Measurements from ENCODE around the gene AIFM1.

The AIFM1 gene

DNA sequence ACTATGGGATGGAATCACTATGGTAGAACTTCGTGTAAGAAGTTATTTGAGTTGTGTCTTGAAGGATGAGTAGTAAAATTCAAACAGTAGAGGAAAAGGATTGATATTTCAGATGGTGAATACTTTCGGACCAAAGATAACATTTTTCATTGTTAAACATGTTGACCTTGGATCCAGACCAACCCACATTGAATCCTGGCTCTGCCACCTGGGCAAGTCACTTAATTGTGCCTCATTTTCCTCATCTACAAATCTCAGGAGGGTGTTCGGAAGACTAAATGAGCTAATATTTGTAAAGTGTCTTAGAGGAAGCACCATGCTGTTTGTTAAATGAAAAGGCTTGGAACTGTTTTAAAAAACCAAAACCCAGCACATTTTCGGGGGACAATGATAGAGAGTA is 1.4 kb upstream of the AIFM1 start:
- DNase-seq = no peak

DNA sequence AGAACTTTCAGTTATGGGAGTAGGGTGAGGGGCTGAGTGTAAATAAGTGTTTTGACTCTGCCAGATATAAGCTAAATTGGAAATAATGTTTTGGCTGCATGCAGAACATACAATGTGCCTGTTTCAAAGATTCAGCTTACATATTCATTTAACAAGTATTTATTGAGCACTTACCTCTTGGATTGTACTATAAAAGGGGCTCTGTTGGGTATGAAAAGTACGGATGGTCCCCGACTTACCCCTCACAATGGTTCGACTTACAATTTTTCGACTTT is 799 bp upstream of the AIFM1 start:
- no peak for DNase-seq

DNA sequence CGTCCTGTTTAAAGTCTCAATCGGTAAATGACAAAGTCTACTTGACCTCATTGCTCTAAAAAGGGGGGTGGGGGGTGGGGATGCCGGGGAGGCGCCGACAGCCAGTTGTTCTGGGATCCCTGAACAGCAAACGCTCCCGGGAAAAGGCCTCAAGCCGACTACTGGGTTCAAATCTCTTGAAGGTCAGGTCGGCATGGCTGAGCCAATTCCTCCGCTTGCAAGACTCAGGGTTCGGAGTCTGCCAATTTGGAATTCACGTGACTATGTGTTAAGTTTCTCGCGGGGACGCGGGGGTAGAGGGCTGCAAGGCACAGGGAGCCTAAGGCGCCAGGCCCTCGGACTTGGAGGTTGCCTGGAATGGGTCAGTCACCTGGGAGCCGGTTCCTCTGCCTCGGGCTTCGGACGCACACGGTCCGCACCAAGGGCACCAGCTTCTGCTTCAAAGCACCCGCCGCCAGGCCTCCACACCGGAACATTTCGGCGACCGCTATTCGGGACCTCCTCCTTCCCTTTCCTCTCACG is 399 bp downstream of the AIFM1 start:
- DNase-seq = peak; percentile 6

DNA sequence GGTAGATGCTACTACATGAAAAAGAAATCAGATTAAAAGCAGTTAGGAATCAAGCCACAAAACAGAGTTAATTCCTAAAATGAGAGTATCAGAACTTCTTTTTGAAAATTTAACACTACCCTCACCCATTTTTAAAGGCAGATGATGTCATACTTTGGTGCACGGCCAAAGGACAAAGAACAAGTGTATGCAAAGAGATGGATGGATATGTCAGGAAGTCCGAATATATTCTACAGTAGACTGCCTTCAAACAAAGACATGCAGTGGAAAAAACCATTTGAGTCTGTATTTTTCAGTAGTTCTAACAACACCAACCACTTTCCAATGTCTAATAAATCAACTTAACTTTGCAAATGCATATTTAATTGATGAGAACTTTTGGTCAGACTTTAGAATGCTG is 2.2 kb downstream of the AIFM1 start:
- no peak for DNase-seq

DNA sequence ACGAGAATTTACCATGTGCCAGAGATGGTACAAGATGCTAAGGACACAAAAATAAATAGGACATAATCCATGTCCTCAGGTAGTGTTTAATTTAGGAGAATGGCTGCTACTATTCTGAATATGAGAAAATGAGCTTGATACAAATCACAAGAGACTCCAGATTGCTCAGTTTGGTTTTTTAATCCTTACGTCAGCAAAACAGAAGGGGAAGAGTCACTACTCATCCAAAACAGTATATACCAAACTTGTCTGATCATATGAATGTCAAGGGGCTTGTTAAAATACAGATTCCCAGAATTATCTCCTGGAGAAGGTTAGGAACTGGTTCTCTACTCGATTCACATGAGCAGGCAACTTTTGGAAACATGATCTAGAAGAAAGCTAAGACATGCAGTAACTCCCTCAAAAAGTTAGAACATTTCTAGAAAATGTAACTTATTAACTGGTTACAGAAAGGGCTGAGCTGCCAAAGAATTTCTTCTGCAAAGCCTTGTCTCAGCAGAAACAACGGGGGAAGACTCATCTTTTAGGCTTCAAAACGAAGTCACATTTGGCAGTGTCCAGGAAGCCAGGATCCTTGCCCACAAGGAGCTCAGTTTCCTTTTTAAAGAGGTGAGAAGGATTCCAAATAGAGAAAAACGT is 3.4 kb downstream of the AIFM1 start:
- DNase-seq = no peak

DNA sequence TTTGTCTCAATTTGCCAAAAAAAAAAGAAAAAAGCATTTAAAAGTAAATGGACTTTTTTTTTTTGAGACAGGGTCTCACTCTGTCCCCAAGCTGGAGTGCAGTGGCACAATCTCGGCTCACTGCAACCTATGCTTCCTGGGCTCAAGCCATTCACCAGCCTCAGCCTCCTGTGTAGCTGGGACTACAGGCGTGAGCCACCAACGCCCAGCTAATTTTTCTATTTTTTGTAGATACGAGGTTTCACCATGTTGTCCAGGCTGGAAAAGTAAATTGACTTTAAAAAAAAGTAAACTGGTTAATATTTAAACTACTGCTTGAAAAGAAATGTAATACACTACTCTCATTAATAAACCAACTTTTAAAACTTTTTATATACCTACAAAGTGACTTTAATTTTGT is 5.9 kb downstream of the AIFM1 start:
- no peak for DNase-seq

DNA sequence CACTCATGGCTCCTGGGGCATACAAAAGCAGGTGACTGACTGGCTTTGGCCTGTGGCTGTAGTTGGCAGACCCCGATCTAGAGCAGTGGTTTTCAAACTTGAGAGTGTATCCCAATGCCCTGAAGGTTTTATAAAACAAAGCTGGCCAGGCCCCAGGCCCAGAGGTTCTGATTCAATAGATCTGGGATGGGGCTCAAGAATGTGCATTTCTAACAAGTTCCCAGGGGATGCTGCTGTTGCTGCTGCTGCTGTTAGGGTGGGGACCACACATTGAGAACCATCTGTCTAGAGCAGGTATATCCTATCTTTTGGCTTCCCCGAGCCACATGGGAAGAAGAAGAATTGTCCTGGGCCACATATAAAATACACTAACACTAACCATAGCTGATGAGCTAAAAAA is 7.3 kb downstream of the AIFM1 start:
- DNase-seq = no peak

DNA sequence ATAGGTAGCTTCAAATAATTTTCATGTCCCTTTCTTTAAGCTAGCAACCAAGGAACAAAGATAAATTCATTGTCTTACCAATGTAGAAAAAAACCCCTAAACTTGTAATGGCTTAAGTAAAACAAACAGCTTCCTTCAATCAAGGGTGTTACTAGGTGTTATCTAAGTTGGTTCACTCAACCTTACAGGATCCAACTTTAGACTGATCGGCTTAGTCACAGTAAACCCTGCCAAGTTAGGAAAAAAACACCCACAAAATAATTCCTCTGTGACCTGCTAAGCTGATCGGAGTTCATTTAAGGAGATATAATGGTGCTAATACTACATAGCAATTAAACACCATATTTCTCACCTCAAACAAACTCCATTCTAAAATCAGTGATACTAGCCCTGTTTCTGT is 10.1 kb downstream of the AIFM1 start:
- no peak for DNase-seq

DNA sequence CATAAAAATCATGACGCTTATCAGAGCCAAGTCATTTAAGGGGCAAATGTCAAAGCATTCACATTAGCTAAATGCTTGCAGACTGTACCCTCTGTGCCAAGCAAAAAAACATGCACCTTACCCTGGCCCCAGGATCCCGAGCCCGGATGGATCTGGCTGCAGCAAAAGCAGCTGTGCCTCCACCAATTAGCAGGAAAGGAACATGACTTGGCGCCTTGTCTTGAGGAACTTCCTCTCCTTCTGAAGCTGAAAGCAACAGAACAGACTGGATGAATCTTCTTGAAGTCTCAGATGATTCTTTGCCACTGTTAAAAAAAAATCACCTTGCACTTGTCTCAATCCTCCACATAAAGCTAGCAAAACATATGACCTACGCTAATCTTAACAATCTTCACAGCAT is 18.0 kb downstream of the AIFM1 start:
- DNase-seq = no peak

DNA sequence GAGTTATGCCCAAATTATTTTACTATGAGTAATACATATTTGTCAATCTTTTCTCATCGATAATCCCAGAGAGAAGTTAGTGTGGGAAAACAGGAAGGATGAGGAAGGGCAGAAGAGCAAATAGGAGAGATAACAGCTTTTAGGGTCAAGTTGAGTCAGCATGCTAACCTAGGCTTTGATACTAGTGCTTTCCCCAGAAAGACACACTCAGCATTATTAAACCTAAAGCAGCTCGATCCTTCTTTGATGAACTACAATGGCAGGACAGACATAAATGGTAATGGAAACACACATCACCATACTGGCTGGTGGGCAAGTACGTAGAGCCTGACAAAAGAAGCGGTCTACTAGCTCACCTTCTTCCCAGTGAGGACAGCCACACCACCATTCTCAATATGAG is 20.5 kb downstream of the AIFM1 start:
- no peak for DNase-seq

DNA sequence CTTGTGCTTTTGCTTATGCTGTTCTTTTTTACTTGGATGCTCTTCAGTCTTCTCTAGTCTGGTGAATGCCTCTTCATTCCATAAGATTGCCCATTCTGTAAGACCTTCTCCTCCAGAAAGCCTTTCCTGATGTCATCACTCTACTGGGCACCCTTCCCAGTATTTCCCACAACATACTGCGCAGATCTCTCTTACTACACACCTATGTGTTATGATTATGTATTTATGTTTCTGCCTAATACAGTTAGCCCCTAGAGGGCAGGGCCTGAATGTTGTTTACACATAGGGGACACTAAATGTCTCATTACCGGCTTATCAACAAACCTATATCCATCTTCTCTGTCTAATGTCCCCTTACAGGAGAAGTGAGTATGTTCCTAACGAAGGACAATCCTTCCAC is 21.1 kb downstream of the AIFM1 start:
- DNase-seq = no peak

DNA sequence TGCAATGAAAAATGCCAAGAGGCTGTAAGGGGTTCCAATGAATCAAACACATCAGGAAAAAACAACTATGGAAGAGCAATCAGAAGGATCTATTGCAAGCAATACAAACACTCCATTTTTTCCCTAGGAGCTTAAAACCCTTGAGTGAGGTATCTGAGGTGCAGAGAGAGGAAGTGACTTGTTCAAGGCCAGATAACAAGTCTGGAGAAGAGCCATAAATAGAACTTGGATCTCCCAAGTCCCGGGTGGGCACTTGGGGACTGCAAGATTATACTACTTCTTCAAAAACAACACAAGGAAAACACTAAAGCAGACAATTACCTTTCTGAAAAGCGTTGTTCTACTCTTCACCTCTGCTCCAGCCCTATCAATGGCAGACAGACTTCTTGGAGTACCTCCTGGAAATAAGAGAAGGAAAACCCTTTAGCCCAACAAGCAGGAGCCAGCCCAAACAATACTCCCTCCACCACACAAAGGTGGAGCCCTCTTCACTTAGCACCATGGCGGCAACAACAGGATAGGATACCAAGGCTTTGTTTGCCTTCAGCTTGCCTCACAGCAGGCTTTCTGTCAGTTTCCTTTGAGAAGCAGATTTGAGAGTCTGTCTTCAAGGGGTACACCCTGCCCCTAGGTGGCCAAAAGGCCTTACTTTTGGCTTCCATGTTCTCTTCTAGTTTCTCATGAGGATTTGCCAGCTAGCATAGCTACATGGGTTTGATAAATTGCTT is 26.0 kb downstream of the AIFM1 start:
- no peak for DNase-seq

DNA sequence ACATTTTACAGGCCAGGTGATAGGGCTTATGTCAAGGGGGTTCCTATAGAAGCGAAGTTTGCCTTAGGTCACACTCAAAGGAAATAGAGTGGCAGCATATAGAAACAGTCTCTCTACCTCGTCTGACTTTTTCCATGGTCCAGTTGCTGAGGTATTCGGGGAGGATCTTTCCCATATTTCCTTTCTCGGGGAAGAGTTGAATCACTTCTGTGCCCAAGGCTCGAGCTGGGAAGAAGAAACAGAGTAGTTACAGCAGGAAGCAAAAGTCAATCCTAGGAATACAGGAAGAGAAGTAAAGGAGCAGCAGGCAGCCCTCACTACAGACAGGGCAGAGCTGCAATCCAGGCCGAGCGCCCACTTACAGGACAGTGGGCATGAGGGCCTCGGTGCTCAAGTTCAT is 28.7 kb downstream of the AIFM1 start:
- DNase-seq = no peak

DNA sequence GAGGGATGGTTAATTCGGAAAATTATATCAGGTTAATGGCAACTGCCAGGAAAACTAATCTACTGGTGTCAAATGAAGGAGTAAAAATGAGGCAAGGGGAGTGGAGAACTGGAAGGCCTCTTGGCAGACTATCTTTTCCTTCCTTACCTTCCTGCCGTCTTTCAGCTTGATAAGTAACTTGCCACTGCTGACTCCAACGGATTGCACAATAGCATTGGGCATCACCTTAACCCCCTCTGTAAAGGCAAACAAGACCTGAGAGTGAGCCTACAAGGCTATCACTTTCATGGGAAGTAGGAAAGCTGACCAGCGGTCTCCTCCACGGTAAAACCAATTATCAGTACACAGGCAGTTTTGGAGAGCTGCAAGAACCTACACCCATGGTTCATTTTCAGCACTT is 29.1 kb downstream of the AIFM1 start:
- DNase-seq = no peak

DNA sequence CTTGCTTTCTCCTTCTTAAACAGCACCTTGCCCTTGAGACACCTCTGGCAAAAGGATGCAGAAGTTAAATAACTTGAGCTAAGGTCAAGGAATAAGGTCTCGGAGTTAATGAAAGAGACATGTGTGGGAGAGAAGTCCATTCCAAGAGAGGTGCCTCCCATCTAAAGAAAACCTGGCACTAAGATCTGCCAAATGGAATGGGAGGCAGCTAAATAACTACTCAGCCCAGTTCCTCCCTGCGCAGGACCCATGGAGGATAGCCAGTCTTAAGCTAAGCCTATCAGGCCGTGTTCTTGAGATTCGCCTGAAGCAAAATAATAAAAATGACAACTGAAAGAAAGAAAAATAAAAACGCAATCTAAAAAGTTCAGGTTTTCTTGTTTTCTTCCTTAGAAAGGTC is 34.7 kb downstream of the AIFM1 start:
- no peak for DNase-seq

DNA sequence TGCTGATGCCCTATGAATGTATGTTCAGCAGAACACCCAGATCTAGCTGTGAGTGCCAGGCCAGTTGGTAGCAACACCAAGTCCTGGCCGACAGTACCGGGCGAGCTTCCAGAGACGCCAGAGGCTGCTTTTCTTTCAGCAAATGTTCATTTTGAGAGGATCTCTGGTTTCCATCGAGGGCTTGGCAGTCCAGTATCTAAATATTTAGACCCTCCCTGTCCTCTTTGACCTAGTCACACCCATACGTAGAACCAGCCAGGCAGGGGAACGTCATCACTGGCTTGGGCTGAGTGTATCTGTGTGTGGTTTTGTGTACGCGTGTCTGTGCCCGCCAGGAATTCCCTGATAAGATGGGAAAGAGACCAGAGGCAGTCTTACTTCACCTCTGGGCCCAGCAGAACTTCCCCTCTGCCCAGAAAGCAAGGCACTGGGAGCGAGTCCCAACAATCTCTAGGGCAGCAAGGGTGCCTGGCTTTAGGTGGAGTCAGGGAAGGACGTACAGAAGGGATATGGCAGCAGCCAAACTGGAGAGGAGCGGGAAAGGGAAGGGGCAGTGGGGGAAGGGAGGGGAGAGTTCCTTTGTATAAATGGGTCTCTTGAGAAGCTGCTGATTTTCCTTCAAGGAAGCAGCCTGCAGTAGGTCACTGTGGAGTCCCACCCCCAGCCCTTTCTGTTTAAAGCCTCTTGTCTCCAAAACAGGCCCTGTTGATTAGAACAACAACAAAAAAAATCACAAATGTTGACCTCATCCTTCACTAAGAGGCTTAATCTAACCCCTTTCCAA is 40.4 kb downstream of the AIFM1 start:
- peak; percentile 7 for DNase-seq

DNA sequence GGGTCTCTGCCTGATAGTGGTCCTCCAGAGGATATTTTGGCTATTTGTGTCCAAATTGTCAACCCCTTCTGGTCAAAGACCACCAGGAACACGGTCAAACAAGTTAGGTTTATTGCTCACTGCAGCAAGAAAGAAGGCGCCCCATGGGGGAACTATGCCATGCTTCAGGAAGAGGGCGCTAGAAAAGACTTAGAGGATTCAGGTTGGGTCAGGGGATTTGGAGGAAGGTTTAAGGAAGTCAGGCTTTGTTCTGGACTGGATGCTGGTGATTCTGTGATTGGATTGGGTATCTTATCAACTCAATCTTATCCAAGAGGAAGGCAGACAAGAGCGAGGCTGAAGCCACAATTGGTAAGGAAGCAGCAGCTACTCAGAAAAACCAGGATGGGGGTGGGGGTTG is 41.1 kb downstream of the AIFM1 start:
- no peak for DNase-seq

DNA sequence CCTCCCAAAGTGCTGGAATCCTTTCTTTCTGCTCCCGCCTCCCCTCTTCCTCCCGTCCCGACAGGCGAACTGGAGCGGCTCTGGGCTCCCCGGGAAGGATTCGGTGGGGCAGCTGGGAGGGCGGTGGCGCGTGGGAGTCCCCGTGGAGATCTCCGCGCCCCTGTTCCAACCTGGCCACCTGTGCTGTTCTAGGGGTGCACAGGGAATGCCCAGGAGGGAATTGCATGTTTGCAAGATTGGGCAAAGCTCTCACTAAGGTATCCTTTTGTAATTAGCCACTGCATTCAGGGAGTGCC is 44.2 kb downstream of the AIFM1 start:
- DNase-seq = no peak

DNA sequence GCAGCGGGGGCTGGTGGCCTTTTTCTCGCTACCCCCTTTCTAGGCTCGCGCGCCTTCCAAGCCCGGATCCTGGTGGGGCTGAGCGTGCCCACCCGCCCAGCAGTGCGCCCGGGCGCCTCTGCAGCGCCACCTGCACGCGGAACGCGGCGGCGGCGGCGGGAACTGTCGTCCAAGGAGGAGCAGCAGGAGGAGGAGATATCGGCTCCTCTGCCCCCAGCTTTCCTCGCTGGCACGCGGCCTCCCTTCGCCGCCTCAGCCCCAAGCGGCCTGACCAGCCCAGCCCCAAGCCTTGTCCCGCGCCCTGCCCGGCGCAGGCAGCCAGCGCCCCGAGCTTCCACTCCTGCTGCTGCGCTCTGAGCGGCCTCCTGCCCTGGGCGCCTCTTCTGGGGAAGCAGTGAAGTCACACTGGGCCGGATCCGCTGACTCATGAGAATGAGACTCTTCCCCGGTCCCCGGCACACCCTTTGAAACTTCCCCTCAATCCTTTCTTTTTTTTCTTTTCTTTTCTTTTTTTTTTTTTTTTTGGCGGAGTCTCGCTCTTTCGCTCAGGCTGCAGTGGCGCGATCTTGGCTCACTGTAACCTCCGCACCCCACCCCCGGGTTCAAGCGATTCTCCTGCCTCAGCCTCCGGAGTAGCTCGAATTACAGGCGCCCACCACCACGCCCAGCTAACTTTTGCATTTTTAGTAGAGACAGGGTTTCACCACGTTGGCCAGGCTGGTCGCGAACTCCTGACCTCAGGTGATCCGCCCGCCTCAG is 44.7 kb downstream of the AIFM1 start:
- no peak for DNase-seq

DNA sequence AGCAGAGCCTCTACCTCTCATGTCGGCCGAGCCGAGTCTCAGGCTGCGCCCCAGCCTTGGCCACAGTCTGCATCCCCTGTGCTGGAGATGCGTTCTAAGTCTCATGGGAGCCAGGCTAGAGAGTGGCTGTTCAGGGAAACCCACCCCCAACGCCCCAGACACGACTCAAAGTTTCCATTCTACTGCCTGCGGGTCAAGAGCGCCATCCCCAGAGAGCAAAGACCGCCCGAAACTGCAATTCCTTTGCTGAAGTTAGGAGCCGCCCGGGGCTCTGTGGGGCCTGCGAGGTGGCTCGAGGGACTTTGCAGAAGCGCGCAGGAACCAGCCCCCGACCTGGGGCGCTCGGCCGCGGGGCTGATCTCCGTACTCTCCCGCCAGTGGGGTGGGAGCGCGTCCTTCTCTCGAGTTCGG is 45.3 kb downstream of the AIFM1 start:
- no peak for DNase-seq

DNA sequence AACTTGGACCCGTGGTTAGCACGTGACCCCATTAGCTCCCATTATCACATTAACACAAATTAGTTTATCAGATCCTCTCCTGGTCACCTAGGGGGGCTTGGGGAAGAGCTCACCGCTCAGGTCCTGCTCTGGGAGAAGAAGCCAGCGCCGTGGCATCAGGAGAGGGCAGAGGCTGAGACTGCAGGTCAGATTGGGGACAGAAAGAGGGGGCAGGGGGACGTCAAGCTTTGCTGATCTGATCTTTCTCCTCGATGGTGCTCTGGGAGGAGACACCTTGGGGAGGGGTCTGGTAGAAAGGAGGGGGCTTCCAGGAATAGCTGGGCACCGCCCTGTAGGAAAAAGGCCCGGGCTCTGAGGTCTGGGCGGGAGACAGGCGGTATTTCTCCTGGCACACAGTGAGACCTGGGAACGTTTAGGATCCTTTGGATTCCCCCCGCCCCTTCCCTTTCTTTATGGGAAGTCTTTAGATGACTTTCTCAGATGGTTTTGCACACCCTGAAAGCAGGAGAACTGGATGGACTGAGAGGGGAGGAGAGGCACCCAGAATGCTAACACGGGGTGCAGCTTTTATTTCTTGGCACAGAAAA is 46.2 kb downstream of the AIFM1 start:
- DNase-seq = no peak

DNA sequence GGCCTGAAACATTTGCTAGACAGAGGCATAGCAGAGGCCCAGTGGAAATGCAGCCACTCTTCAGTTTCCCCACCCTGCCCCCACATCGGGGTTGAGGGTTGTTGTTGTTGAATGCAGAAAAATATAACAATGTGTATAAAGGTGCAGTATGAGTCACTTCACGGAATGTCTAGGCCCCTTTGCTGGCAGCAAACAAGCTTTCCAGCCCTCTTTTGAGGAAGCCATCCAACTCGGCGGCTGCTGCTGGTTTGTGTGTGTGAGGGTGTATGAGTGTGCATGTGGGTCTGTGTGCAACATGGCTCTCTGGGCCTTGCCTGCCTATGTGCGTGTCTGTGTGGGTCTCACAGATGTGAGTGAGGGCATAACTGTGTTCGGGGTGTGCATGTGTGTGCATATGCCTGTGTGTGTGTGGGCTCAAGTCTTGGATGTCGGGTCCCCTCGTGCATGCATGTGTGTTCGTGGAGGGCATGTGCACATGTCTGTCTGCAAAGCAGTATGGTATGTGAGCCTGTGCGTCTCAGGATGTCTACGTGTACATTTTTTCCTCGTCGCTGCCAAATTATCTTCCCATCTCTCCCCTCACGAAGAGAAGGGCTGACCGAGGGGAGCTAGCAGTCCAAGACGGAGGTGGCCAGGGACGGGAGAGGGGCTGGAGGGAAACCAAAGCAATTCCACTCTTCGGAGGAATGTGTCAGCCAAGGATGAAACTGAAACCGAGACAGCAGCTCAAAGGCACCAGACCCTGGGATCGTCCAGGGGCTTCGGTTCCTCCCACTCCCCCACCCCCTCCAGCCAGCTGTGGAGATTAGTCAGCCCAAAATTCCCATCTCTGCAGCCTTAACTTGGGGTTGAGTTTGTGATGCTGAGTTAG is 47.0 kb downstream of the AIFM1 start:
- no peak for DNase-seq
